SJSA1 (cell line): ENCODE measurements around the gene VMP1. TPM values are rescaled to one million over a fixed set of nuclear protein-coding genes. Genes with fewer than 3 reads are reported as not detected.
"Not testable (repeated sequence)": the region's sequence is repeated elsewhere in the genome, so short reads cannot be mapped to it uniquely, and the experiment has no call there.

ENCODE experiments used
- DNase-seq, 2 experiments: peaks; one replicate each; pipeline ENCODE4 v3.0.0-alpha.2; 2015 to 2020; ENCODE audit warnings: low spot score in 2 of 2, low read depth in 1 of 2
- H3K27ac ChIP-seq: fragments of 250-450 bp; sonication (Bioruptor Pico); 2 replicates; pipeline ENCODE4 v1.5.1; 2020; ENCODE audit warnings: mild to moderate bottlenecking, moderate library complexity
- H3K27me3 ChIP-seq: fragments of 250-450 bp; sonication (Bioruptor Pico); replicated peaks from 2 replicates; pipeline ENCODE4 v1.5.1; 2020; ENCODE audit warnings: mild to moderate bottlenecking, moderate library complexity
- H3K36me3 ChIP-seq: fragments of 250-450 bp; sonication (Bioruptor Pico); 2 replicates; pipeline ENCODE4 v1.5.1; 2020; ENCODE audit warnings: mild to moderate bottlenecking
- H3K4me1 ChIP-seq: fragments of 250-450 bp; sonication (Bioruptor Pico); replicated peaks from 2 replicates; pipeline ENCODE4 v1.6.1; 2021; ENCODE audit warnings: mild to moderate bottlenecking
- H3K4me3 ChIP-seq: fragments of 250-450 bp; sonication (Bioruptor Pico); 2 replicates; pipeline ENCODE4 v1.5.1; 2020; ENCODE audit warnings: mild to moderate bottlenecking
- H3K9me3 ChIP-seq: fragments of 250-450 bp; sonication (Bioruptor Pico); replicated peaks from 2 replicates; pipeline ENCODE4 v1.5.1; 2020; ENCODE audit warnings: mild to moderate bottlenecking
- total RNA-seq: library from RNA; depleted of rRNA; stranded (reverse); fragments of >200 nt; shearing (Covaris generic); gene quantifications from 2 replicates; pipeline ENCODE4 v1.2.3, GENCODE V29; 2014

The VMP1 gene
- total RNA-seq, 1 experiment from 2014 or later: 228 TPM

DNA sequence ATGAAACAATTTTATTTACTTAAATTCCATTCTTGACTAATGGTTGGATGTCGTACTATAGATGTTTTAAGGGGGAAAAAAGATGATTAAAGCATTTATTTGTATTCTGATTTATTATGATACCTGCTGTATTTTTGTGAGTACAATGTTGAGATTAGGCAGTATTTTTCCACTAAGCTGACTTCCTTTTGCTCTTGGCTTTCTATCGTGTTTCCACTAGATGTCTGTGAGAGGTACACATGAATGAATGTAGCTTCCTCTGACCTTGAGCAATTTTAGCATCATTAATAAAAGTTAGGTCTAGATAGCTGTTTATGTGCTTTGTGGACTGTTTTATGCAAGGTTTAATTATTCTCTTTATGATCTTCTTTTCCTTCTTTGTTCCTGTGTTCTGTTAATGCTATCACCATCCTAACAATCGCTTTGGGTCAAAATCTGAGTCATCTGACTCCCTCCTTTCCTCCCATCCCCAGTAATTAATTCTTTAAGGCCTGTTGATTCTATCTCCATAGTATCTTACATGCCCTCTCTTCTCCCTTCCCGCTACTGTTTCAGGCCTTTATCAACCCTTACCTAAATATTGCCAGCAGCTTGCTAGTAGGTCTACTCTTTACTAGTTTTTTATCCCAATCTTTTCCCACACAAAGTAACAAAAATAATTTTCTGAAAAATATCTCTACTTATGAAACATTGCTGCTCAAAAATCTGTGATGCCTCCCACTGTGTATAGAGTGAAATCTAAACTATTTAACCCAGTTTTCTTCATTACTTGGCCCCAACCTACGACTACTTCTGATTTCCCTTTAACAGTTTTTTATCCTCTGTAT is 76.0 kb downstream of the VMP1 start:
- no peaks in the 10 kb centered on the region for H3K27me3 ChIP-seq
- H3K27ac ChIP-seq: peak overlapping the region; percentile 97
- no peaks in the 10 kb centered on the region for H3K9me3 ChIP-seq
- no peak overlapping the region for H3K4me3 ChIP-seq
- peaks cover 58% of the 10 kb centered on the region for H3K4me1 ChIP-seq
- no peaks in the 10 kb centered on the region for H3K36me3 ChIP-seq
- DNase-seq: peak in 1 of 2 experiments; percentile 94

DNA sequence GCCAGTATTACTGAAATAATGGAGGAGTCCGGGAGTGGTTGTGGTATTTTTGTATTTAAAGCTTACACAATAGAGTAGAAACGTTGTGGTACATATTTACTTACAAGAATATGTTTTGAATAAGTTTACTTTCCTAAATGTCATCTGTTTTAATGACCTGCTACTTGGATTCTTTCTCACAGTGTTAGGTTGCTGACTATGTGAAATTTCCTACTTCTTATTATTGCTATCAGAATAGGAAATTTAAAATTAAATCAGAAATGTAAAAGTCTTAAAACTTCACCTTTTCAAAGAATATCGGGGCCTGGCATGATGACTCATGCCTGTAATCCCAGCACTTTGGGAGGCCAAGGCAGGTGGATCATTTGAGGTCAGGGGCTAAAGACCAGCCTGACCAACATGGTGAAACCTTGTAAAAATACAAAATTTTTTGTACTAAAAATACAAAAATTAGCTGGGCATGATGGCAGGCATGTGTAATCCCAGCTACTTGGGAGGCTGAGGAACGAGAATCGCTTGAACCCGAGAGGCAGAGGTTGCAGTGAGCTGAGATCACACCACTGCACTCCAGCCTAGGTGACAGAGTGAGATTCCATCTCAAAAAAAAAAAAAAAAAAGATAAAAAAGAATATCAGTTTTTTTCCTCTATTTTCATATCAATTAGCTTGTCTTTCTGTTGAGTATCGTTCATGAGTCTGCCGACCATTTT is 77.8 kb downstream of the VMP1 start:
- H3K4me1 ChIP-seq: peaks cover 58% of the 10 kb centered on the region
- peak in 1 of 2 experiments; percentile 68 for DNase-seq
- no peaks in the 10 kb centered on the region for H3K36me3 ChIP-seq
- no peaks in the 10 kb centered on the region for H3K9me3 ChIP-seq
- peak overlapping the region; percentile 97 for H3K27ac ChIP-seq
- no peaks in the 10 kb centered on the region for H3K27me3 ChIP-seq
- no peak overlapping the region for H3K4me3 ChIP-seq

DNA sequence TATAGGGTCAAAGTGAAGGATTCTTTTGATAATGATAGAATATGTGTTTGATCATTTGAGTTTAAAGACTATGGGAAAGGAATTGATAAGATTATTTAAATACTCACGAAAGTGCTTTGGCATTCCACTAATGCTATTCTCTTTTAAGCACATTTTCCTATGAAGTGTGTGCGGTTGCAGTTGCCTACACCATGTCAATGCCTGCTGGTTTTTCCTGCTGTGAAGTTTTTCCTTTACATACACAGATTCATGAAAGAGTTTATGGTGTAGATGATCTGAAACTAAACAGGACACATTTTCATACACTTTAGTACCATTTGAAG is 78.7 kb downstream of the VMP1 start:
- H3K27ac ChIP-seq: peak overlapping the region; percentile 97
- H3K9me3 ChIP-seq: no peaks in the 10 kb centered on the region
- H3K36me3 ChIP-seq: no peaks in the 10 kb centered on the region
- no peak overlapping the region for H3K4me3 ChIP-seq
- DNase-seq: no peak
- no peaks in the 10 kb centered on the region for H3K27me3 ChIP-seq
- peaks cover 58% of the 10 kb centered on the region for H3K4me1 ChIP-seq

DNA sequence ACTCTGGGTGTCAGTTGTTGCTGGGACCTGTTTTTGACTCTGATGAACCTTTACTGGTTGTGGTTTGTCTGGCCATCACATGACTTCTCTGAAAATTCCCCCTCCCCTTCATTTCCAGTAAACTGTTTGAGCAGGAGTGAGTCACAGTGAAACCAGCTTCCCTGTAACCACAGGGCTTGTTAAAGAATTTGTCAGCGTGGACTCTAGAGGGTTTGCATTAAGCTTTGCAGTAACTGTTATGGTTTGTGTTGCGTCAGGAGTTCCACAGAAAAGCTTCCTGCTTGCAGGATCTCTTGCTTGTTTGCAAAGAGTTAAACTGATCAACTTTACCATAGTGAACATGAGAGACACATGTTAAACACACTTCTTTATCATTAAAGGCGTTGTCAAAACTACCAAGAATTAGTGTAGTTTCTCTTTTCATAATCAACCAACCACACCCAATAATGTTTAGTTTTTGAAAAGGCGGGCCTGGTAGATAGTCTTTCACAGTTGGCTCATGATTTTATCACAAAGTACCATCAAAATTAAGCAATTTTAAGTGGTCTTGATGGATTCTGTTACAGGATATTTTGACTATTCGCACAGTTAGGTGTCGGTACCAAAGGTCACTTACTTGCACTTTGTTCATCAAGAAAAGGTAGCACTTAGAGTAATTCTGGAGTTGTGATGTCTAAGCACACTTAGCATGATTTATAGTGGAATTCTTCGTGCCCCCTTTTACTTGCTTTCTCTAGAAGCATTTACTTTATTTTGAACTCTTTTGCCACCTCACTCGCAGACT is 79.3 kb downstream of the VMP1 start:
- H3K4me3 ChIP-seq: no peak overlapping the region
- DNase-seq: peak; percentile 94 to 100
- no peaks in the 10 kb centered on the region for H3K9me3 ChIP-seq
- peak overlapping the region; percentile 97 for H3K27ac ChIP-seq
- peaks cover 62% of the 10 kb centered on the region for H3K4me1 ChIP-seq
- no peaks in the 10 kb centered on the region for H3K36me3 ChIP-seq
- no peaks in the 10 kb centered on the region for H3K27me3 ChIP-seq

DNA sequence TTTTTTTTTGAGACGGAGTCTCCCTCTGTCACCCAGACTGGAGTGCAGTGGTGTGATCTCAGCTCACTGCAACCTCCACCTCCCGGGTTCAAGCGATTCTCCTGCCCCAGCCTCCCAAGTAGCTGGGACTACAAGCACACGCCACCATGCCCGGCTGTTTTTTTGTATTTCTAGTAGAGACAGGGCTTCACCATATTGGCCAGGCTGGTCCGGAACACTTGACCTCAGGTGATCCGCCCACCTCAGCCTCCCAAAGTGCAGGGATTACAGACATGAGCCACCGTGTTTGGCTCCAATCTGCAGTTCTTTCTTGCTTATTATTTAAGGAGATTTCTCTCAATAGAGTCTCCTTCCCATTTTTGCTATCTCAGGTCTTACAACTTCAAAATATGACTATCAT is 82.4 kb downstream of the VMP1 start:
- H3K27me3 ChIP-seq, DNase-seq, H3K4me3 ChIP-seq, H3K36me3 ChIP-seq, H3K27ac ChIP-seq, H3K9me3 ChIP-seq: not testable (repeated sequence)
- peaks cover 48% of the 10 kb centered on the region for H3K4me1 ChIP-seq

DNA sequence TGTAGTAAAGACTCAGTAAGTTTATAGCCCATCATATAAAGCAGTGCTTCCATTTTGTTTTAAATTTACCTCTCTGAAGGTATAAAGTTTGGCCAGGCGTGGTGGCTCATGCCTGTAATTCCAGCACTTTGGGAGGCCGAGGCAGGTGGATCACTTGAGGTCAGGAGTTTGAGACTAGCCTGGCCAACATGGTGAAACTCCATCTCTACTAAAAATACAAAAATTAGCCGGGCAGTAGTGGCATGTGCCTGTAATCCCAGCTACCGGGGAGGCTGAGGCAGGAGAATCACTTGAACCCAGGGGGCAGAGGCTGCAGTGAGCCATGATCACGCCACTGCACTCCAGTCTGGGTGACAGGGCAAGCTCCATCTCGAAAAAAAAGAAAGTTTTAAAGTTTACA is 83.0 kb downstream of the VMP1 start:
- H3K9me3 ChIP-seq, H3K27ac ChIP-seq, DNase-seq, H3K27me3 ChIP-seq, H3K4me3 ChIP-seq: not testable (repeated sequence)
- H3K4me1 ChIP-seq: peaks cover 42% of the 10 kb centered on the region
- peaks cover 14% of the 10 kb centered on the region for H3K36me3 ChIP-seq

DNA sequence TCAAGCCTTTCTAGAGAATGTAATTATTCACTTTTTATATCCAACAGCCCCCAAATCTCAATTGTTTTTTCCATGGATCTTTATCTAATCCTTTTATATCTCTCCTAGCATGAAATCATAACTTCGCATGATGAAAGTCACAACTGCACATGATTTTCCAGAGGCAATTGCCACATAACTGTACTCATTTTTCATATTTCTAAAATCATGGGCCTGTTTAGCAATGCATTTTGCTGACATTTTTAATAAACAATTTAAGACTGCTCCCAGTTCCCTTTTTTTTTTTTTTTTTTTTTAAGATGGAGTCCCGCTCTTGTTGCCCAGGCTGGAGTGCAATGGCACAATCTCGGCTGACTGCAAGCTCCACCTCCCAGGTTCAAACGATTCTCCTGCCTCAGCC is 83.5 kb downstream of the VMP1 start:
- DNase-seq: no peak

DNA sequence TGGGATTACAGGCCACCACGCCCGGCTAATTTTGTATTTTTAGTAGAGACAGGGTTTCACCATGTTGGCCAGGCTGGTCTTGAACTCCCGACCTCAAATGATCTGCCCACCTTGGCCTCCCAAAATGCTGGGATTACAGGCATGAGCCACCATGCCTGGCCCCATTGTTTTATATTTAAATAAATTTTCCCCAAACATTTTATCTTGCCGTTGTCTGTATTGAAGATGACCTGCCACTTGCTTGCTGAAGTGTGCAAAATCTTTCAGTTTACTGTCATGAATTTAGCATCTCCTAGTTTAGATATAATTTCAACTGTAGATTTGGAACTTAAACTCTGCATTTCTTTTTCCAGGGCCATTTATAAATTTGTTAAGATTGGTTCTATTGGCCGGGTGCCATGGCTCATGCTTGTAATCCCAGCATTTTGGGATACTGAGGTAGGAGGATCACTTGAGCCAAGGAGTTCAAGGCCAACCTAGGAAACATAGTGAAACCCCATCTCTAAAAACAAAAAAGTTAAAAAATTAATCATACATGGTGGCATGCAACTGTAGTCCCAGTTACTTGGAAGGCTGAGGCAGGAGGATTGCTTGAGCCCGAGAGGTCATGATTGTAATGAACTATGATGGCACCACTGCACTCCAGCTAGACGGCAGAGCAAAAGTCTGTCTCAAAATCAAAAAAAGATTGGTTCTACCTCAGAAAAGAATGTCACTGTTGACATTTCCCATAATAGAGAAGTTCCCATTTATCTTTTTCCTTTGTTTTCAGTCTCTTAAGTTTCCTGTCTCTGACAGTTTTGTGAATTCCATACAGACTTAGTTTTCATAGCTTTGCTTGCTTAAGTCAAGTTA is 84.4 kb downstream of the VMP1 start:
- DNase-seq: peak; percentile 67 to 93
- Histone ChIP-seq H3K4me1 (peaks cover 30% of the 10 kb centered on the region), H3K27ac (peak overlapping the region; percentile 76), H3K27me3 (no peaks in the 10 kb centered on the region), H3K4me3 (no peak overlapping the region), H3K9me3 (no peaks in the 10 kb centered on the region), H3K36me3 (peaks cover 17% of the 10 kb centered on the region)

More for the DNA sequence above, 83.5 kb downstream of the VMP1 start:
- peaks cover 15% of the 10 kb centered on the region for H3K36me3 ChIP-seq
- H3K4me3 ChIP-seq: no peak overlapping the region
- peaks cover 37% of the 10 kb centered on the region for H3K4me1 ChIP-seq
- no peaks in the 10 kb centered on the region for H3K9me3 ChIP-seq
- H3K27me3 ChIP-seq: no peaks in the 10 kb centered on the region
- no peak overlapping the region for H3K27ac ChIP-seq

DNA sequence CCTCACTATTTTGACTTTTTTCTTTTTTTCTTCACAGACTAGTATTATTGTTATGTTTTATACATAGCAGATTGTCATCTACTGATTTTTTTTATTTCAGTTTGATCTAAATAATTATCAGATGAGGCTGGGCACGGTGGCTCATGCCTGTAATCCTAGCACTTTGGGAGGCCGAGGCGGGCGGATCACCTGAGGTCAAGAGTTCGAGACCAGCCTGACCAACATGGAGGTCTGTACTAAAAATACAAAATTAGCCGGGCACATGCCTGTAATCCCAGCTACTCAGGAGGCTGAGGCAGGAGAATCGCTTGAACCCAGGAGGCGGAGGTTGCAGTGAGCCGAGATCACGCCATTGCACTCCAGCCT is 85.0 kb downstream of the VMP1 start:
- H3K27ac ChIP-seq: peak overlapping the region; percentile 76
- not testable (repeated sequence) for H3K27me3 ChIP-seq, H3K9me3 ChIP-seq, H3K4me3 ChIP-seq, DNase-seq
- peaks cover 24% of the 10 kb centered on the region for H3K4me1 ChIP-seq
- peaks cover 17% of the 10 kb centered on the region for H3K36me3 ChIP-seq

DNA sequence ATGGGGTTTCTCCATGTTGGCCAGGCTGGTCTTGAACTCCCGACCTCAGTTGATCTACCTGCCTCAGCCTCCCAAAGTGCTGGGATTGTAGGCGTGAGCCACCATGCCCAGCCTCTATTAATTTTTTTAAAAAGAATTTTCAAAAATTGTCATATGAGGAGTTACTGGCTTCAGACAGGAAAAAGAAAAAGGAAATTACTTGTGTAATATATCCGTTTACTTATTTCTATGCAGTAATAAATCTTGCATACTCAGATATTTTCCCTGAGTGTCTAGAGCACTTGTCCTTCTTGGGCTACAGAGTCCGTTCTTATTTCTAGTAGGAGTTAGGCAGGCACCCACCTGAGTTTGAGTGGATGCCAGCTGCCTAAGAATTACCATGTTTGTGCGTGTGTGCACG is 85.8 kb downstream of the VMP1 start:
- no peaks in the 10 kb centered on the region for H3K27me3 ChIP-seq
- no peak overlapping the region for H3K4me3 ChIP-seq
- no peaks in the 10 kb centered on the region for H3K9me3 ChIP-seq
- H3K36me3 ChIP-seq: peaks cover 21% of the 10 kb centered on the region
- peak overlapping the region; percentile 76 for H3K27ac ChIP-seq
- no peak for DNase-seq
- H3K4me1 ChIP-seq: peaks cover 16% of the 10 kb centered on the region

DNA sequence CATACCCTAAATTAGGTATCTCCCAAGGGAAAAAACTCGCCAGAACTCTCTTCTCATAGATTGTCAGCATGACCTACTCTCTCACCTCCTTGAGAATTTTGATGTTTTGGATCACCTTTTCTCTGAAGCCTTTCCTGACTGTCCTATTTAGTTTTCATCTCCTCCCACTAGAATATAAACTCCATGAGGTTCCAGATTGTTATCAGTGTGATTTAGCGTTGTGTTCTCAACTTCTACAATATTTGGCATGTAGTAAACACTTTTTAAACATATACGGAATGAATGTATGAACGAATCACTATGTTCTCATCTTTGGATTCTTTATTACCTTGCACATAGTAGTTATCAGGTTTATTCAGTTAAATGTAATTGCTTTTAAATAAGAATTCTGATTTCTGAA is 88.7 kb downstream of the VMP1 start:
- Histone ChIP-seq H3K9me3 (no peaks in the 10 kb centered on the region), H3K27me3 (no peaks in the 10 kb centered on the region), H3K27ac (no peak overlapping the region), H3K4me3 (no peak overlapping the region), H3K36me3 (peaks cover 21% of the 10 kb centered on the region), H3K4me1 (peaks cover 22% of the 10 kb centered on the region)
- no peak for DNase-seq

DNA sequence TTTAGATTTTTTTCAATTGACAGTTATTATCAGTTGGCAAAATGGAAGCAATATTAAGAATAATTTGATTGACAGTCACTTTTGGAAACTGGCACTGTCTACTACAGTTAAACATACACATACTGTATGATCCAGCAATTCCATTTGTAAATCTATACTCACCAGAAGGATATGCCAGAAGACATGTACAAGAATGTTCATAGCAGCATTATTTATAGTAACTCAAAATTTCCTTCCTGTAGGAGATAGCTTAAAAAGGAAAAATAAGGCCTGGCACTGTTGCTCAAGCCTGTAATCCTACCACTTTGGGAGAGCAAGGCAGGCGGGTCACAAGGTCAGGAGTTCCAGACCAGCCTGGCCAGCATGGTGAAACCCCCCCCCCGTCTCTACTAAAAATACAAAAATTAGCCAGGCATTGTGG is 89.3 kb downstream of the VMP1 start:
- H3K27me3 ChIP-seq: no peaks in the 10 kb centered on the region
- no peak overlapping the region for H3K27ac ChIP-seq
- H3K4me3 ChIP-seq: no peak overlapping the region
- peaks cover 21% of the 10 kb centered on the region for H3K36me3 ChIP-seq
- DNase-seq: no peak
- H3K4me1 ChIP-seq: peaks cover 18% of the 10 kb centered on the region
- no peaks in the 10 kb centered on the region for H3K9me3 ChIP-seq

DNA sequence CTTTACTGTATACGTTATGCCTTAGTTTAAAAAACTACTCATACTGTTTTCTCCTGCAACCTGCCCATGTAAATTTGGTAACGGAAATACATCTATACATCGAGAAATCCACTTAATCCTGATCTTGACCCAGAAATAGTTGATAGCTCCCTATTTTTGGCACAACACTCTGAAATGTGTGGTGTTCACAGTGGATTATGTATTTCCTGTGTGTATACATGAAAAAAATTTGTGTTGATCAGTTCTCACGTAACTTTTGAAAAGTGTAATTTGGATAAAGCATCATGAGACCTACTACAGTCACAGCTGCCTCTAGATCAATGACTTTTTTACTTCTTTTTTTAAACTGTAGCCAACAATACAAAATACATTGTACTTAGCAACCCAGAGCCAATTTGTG is 90.7 kb downstream of the VMP1 start:
- peaks cover 6% of the 10 kb centered on the region for H3K4me1 ChIP-seq
- H3K36me3 ChIP-seq: peaks cover 19% of the 10 kb centered on the region
- no peaks in the 10 kb centered on the region for H3K9me3 ChIP-seq
- H3K27me3 ChIP-seq: no peaks in the 10 kb centered on the region
- no peak overlapping the region; the same call in 1 of the 2 replicates for H3K27ac ChIP-seq
- no peak overlapping the region for H3K4me3 ChIP-seq
- DNase-seq: no peak
